ENCODE results near the gene KIF22. TPM values are rescaled to one million over a fixed set of nuclear protein-coding genes. Genes with fewer than 3 reads are reported as not detected.

Gene KIF22
- total and polyA plus RNA-seq, 9 of the 15 experiments (the other 6 are each of a cell fraction or from before 2014, with no cell fraction given), result 8.7 to 232 (median 131) TPM

GRCh38 chr16:29767062-29767461 lies 23.5 kb upstream of the KIF22 start:
- intact Hi-C loops (cut with micrococcal nuclease) (no loop called here), in situ Hi-C loops (cut with MboI) (no loop called here)
- no peaks in the 10 kb centered on the region for H3K9me1 ChIP-seq (ENCODE audit: control insufficient read depth, insufficient read depth, low read length)
- no peaks in the 10 kb centered on the region for H4K20me1 ChIP-seq (replicated peaks; ENCODE audit: control insufficient read depth, insufficient read depth, low read length)
- H3K79me2 ChIP-seq (ENCODE audit: control insufficient read depth, insufficient read depth, low read length), result no peaks in the 10 kb centered on the region
- ATAC-seq, result no peak
- peaks cover 6 to 11% of the 10 kb centered on the region in 2 experiments for H3K4me1 ChIP-seq (replicated peaks in 1 of 2; ENCODE audit: control insufficient read depth in 2 of 2, insufficient read depth in 2 of 2, low read length in 2 of 2)
- no peak overlapping the region for H3K9ac ChIP-seq (ENCODE audit: insufficient read depth in 1 of 2, low read depth in 2 of 2, low read length in 2 of 2)
- H3K27ac ChIP-seq (ENCODE audit: extremely low read depth, low read depth, low read length), result no peak overlapping the region
- H3K4me2 ChIP-seq (ENCODE audit: insufficient read depth, low read length), result no peak overlapping the region
- H3K36me3 ChIP-seq (ENCODE audit: control insufficient read depth, insufficient read depth, low read length), result no peaks in the 10 kb centered on the region
- no TSS peak for BruUV-seq (replicated peaks)
- H3K9me3 ChIP-seq (replicated peaks; ENCODE audit: control insufficient read depth, insufficient read depth, low read depth, low read length), result no peaks in the 10 kb centered on the region
- no peak overlapping the region for H3K4me3 ChIP-seq
- ChIA-PET POLR2A (interaction anchor here (0.6 to 1.0 kb wide), 2 partner anchors 10 to 67 kb away, joined by 3 read pairs; no protein-coding TSS in a partner anchor), CTCF (ENCODE audit: low intra/inter-chr PET ratio) (no interaction called here)
- no peak for FAIRE-seq
- DNase-seq (ENCODE audit: extremely low read depth in 1 of 4, low spot score in 3 of 4), result no peak
- no peak for TF ChIP-seq CREM (IDR thresholded peaks at IDR 0.05; ENCODE audit: low read depth)
- no peak for TF ChIP-seq ZNF766 (CRISPR knock-in tag; conservative IDR thresholded peaks at IDR 0.05)
- no peak for TF ChIP-seq PTRF (tag; IDR thresholded peaks at IDR 0.05)
- TF ChIP-seq HDAC3 (IDR thresholded peaks at IDR 0.05; ENCODE audit: borderline replicate concordance, partially characterized antibody), result no peak
- TF ChIP-seq BCOR (IDR thresholded peaks at IDR 0.05), result no peak
- TF ChIP-seq FOS (IDR thresholded peaks at IDR 0.05; ENCODE audit: extremely low read depth, insufficient read length), result no peak
- no peak for TF ChIP-seq E2F3 (CRISPR knock-in tag; IDR thresholded peaks at IDR 0.05)
- no peak for TF ChIP-seq ZNF444 (CRISPR knock-in tag; IDR thresholded peaks at IDR 0.05)
- TF ChIP-seq KDM5B (IDR thresholded peaks at IDR 0.05; ENCODE audit: insufficient replicate concordance, low read depth, low read length), result no peak
- TF ChIP-seq MCM7 (IDR thresholded peaks at IDR 0.05), result no peak
- no peak for TF ChIP-seq ZFP36 (IDR thresholded peaks at IDR 0.05; ENCODE audit: low read depth, low read length, partially characterized antibody)
- 50% methylated on average over 3 of the region's 3 CpGs for WGBS (ENCODE audit: insufficient coverage, low coverage, missing lambda C conversion rate)
- H2AFZ ChIP-seq (ENCODE audit: low read depth, low read length), result no peak overlapping the region
- H3K27me3 ChIP-seq (ENCODE audit: control insufficient read depth in 2 of 2, insufficient read depth in 2 of 2, low read length in 2 of 2), result no peaks in the 10 kb centered on the region

Measured in K562 (cell line).